ENCODE data around the gene PRUNE2. TPM values are rescaled to one million over a fixed set of nuclear protein-coding genes. Genes with fewer than 3 reads are reported as not detected.

Gene PRUNE2
- total and polyA plus RNA-seq, 9 of the 15 experiments (the other 6 are each of a cell fraction or from before 2014, with no cell fraction given): 0.05 to 0.45 (median 0.18) TPM; not detected in 1

GRCh38 chr9:76697081-76697480 is 208.8 kb downstream of the PRUNE2 start:
- no peak for FAIRE-seq
- 10% methylated on average over 5 of the region's 5 CpGs for WGBS (ENCODE audit: insufficient coverage, low coverage, missing lambda C conversion rate)
- POLR2A ChIA-PET: no interaction called here

GRCh38 chr9:76693912-76694311 is 212.0 kb downstream of the PRUNE2 start:
- ChIA-PET POLR2A (no interaction called here), CTCF (ENCODE audit: low intra/inter-chr PET ratio) (no interaction called here)
- WGBS (ENCODE audit: insufficient coverage, low coverage, missing lambda C conversion rate): 8% methylated on average over 1 of the region's 5 CpGs
- Histone ChIP-seq H3K79me2 (ENCODE audit: control insufficient read depth, insufficient read depth, low read length) (no peaks in the 10 kb centered on the region), H3K27me3 (ENCODE audit: control insufficient read depth in 2 of 2, insufficient read depth in 2 of 2, low read length in 2 of 2) (peaks cover 0 to 12% of the 10 kb centered on the region in 2 experiments; a peak in 2 of 5 replicates), H4K20me1 (replicated peaks; ENCODE audit: control insufficient read depth, insufficient read depth, low read length) (no peaks in the 10 kb centered on the region), H3K9me3 (replicated peaks; ENCODE audit: control insufficient read depth, insufficient read depth, low read depth, low read length) (no peaks in the 10 kb centered on the region), H3K4me3 (no peak overlapping the region), H3K4me1 (replicated peaks in 1 of 2; ENCODE audit: control insufficient read depth in 2 of 2, insufficient read depth in 2 of 2, low read length in 2 of 2) (no peaks in the 10 kb centered on the region; a peak in 1 of 5 replicates), H3K9me1 (ENCODE audit: control insufficient read depth, insufficient read depth, low read length) (no peaks in the 10 kb centered on the region), H3K4me2 (ENCODE audit: insufficient read depth, low read length) (no peak overlapping the region), H3K27ac (ENCODE audit: extremely low read depth, low read depth, low read length) (no peak overlapping the region), H3K9ac (ENCODE audit: insufficient read depth in 1 of 2, low read depth in 2 of 2, low read length in 2 of 2) (no peak overlapping the region), H2AFZ (ENCODE audit: low read depth, low read length) (no peak overlapping the region), H3K36me3 (ENCODE audit: control insufficient read depth, insufficient read depth, low read length) (no peaks in the 10 kb centered on the region)
- DNase-seq (ENCODE audit: extremely low read depth in 1 of 4, low spot score in 3 of 4) (no peak), FAIRE-seq (no peak), ATAC-seq (no peak)
- intact Hi-C loops (cut with micrococcal nuclease): no loop called here
- in situ Hi-C loops (cut with MboI): no loop called here
- BruUV-seq (replicated peaks): no TSS peak
- TF ChIP-seq ZNF121 (CRISPR knock-in tag; conservative IDR thresholded peaks at IDR 0.05): no peak
- no peak for TF ChIP-seq CEBPB (tag; IDR thresholded peaks at IDR 0.05)
- TF ChIP-seq XRCC4 (IDR thresholded peaks at IDR 0.05; ENCODE audit: extremely low read depth, insufficient read depth, insufficient read length): no peak
- TF ChIP-seq TARDBP (IDR thresholded peaks at IDR 0.05): no peak
- no peak for TF ChIP-seq ZBTB40 (IDR thresholded peaks at IDR 0.05)
- no peak for TF ChIP-seq ZBTB40 (CRISPR knock-in tag; IDR thresholded peaks at IDR 0.05)
- TF ChIP-seq CHD2 (IDR thresholded peaks at IDR 0.05; ENCODE audit: low read depth, low read length): no peak
- TF ChIP-seq SUPT5H (IDR thresholded peaks at IDR 0.05): no peak

More at GRCh38 chr9:76697081-76697480, 208.8 kb downstream of the PRUNE2 start:
- Histone ChIP-seq H3K36me3 (ENCODE audit: control insufficient read depth, insufficient read depth, low read length) (no peaks in the 10 kb centered on the region), H3K27ac (ENCODE audit: extremely low read depth, low read depth, low read length) (no peak overlapping the region), H3K9me1 (ENCODE audit: control insufficient read depth, insufficient read depth, low read length) (no peaks in the 10 kb centered on the region), H4K20me1 (replicated peaks; ENCODE audit: control insufficient read depth, insufficient read depth, low read length) (no peaks in the 10 kb centered on the region), H2AFZ (ENCODE audit: low read depth, low read length) (no peak overlapping the region), H3K9ac (ENCODE audit: insufficient read depth in 1 of 2, low read depth in 2 of 2, low read length in 2 of 2) (no peak overlapping the region), H3K4me2 (ENCODE audit: insufficient read depth, low read length) (no peak overlapping the region), H3K4me1 (replicated peaks in 1 of 2; ENCODE audit: control insufficient read depth in 2 of 2, insufficient read depth in 2 of 2, low read length in 2 of 2) (no peaks in the 10 kb centered on the region; a peak in 1 of 5 replicates), H3K9me3 (replicated peaks; ENCODE audit: control insufficient read depth, insufficient read depth, low read depth, low read length) (no peaks in the 10 kb centered on the region), H3K27me3 (ENCODE audit: control insufficient read depth in 2 of 2, insufficient read depth in 2 of 2, low read length in 2 of 2) (peaks cover 0 to 7% of the 10 kb centered on the region in 2 experiments; a peak in 2 of 5 replicates), H3K79me2 (ENCODE audit: control insufficient read depth, insufficient read depth, low read length) (no peaks in the 10 kb centered on the region), H3K4me3 (no peak overlapping the region)
- TF ChIP-seq ZNF316 (IDR thresholded peaks at IDR 0.05) (no peak), CCAR2 (IDR thresholded peaks at IDR 0.05; ENCODE audit: low read depth, low read length) (no peak)
- no peak for ATAC-seq
- no peak for DNase-seq (ENCODE audit: extremely low read depth in 1 of 4, low spot score in 3 of 4)
- in situ Hi-C loops (cut with MboI): no loop called here
- intact Hi-C loops (cut with micrococcal nuclease): loop anchor here (5.0 kb wide), 1 partner anchor 300 kb away; no protein-coding TSS in a partner anchor
- BruUV-seq (replicated peaks): no TSS peak
- CTCF ChIA-PET (ENCODE audit: low intra/inter-chr PET ratio): no interaction called here

Measured in K562 (cell line).